SK-N-SH (cell line): Measurements from ENCODE around the gene ZBTB6. TPM values are rescaled to one million over a fixed set of nuclear protein-coding genes. Genes with fewer than 3 reads are reported as not detected.

ENCODE experiments used
- CTCF ChIA-PET: fragments of 300-600, 350-600 bp; formaldehyde crosslinking; extraction: SDS; loops from one replicate; lab custom pipeline; 2021; lab: Yijun Ruan, JAX
- POLR2A ChIA-PET: fragments of 350-600 bp; sonication (Branson Sonifier 250); formaldehyde crosslinking; extraction: SDS; loops from one replicate; lab custom pipeline; 2020; ENCODE audit warnings: antibody characterized with exemption, inconsistent platforms; lab: Yijun Ruan, JAX
- DNase-seq: peaks from one replicate; pipeline ENCODE4 v3.0.0; 2012
- H2AFZ ChIP-seq: fragments of 200-600 bp; sonication (generic); 2 replicates; pipeline ENCODE4 v1.8.1; 2016; ENCODE audit warnings: antibody characterized with exemption, mild to moderate bottlenecking, low read depth
- H3F3A ChIP-seq: fragments of 200-600 bp; sonication (generic); replicated peaks from 2 replicates; pipeline ENCODE3; 2016; ENCODE audit warnings: antibody characterized with exemption, mild to moderate bottlenecking; ENCODE audit not compliant: insufficient read depth
- H3K27ac ChIP-seq, 2 experiments: fragments of 200-500 bp in 1 of 2; fragments of 200-600 bp in 1 of 2; sonication (Bioruptor generic) in 1 of 2; sonication (generic), shearing (Covaris generic) in 1 of 2; 2 replicates each; pipeline versions ENCODE4 v1.5.1 to v1.6.1; 2014 to 2016; ENCODE audit warnings: low read depth in 2 of 2, inconsistent platforms in 1 of 2, low read length in 1 of 2, mild to moderate bottlenecking in 1 of 2, mixed read lengths in 1 of 2
- H3K27me3 ChIP-seq: fragments of 200-600 bp; sonication (generic), shearing (Covaris generic); 2 replicates; pipeline ENCODE4 v1.6.1; 2016; ENCODE audit warnings: mixed run types; ENCODE audit not compliant: insufficient read depth
- H3K36me3 ChIP-seq, 2 experiments: fragments of 200-500 bp in 1 of 2; fragments of 200-600 bp in 1 of 2; sonication (Bioruptor generic) in 1 of 2; sonication (generic) in 1 of 2; replicated peaks in 1 of 2; 2 replicates each; pipeline versions ENCODE3 to v1.5.1; 2014 to 2016; ENCODE audit warnings: low read length in 1 of 2, mild to moderate bottlenecking in 1 of 2; ENCODE audit not compliant: insufficient read depth in 2 of 2, control insufficient read depth in 1 of 2
- H3K4me1 ChIP-seq, 2 experiments: fragments of 200-500 bp in 1 of 2; fragments of 200-600 bp in 1 of 2; sonication (Bioruptor generic) in 1 of 2; sonication (generic), shearing (Covaris generic) in 1 of 2; 2 replicates each; pipeline versions ENCODE4 v1.5.1 to v1.6.1; 2014 to 2016; ENCODE audit warnings: low read depth in 1 of 2, low read length in 1 of 2, mixed run types in 1 of 2; ENCODE audit not compliant: insufficient read depth in 2 of 2, control insufficient read depth in 1 of 2
- H3K4me2 ChIP-seq: fragments of 200-600 bp; sonication (generic), shearing (Covaris generic); 2 replicates; pipeline ENCODE4 v1.6.1; 2017; ENCODE audit warnings: mixed run types
- H3K4me3 ChIP-seq, 2 experiments: fragments of 200-500 bp in 1 of 2; fragments of 200-600 bp in 1 of 2; sonication (Bioruptor generic) in 1 of 2; sonication (generic), shearing (Covaris generic) in 1 of 2; 2 replicates each; pipeline versions ENCODE4 v1.5.1 to v1.8.1; 2014 to 2016; ENCODE audit warnings: low read depth in 2 of 2, inconsistent platforms in 1 of 2, low read length in 1 of 2, mild to moderate bottlenecking in 1 of 2, mixed read lengths in 1 of 2, moderate library complexity in 1 of 2
- H3K79me2 ChIP-seq: fragments of 200-600 bp; sonication (generic); 2 replicates; pipeline ENCODE4 v1.8.1; 2017; ENCODE audit warnings: mild to moderate bottlenecking; ENCODE audit not compliant: insufficient read depth
- H3K9ac ChIP-seq: fragments of 200-600 bp; sonication (generic); 2 replicates; pipeline ENCODE4 v1.6.1; 2017; ENCODE audit warnings: mixed run types
- H3K9me2 ChIP-seq: fragments of 200-600 bp; sonication (generic); 2 replicates; pipeline ENCODE4 v1.6.1; 2017; ENCODE audit warnings: mixed run types
- H3K9me3 ChIP-seq: fragments of 200-600 bp; sonication (generic); 2 replicates; pipeline ENCODE4 v1.6.1; 2017; ENCODE audit warnings: mixed run types, mild to moderate bottlenecking, moderate library complexity
- H4K20me1 ChIP-seq: fragments of 200-600 bp; sonication (generic); 2 replicates; pipeline ENCODE4 v1.6.1; 2017; ENCODE audit warnings: mild to moderate bottlenecking, mixed run types; ENCODE audit not compliant: insufficient read depth
- FOSL2 ChIP-seq: IDR thresholded peaks from 2 replicates; pipeline ENCODE4 v1.4.0; 2012; ENCODE audit warnings: low read depth, mild to moderate bottlenecking, moderate library complexity, borderline replicate concordance
- FOXJ3 ChIP-seq: sonication (generic); formaldehyde crosslinking; IDR thresholded peaks from 2 replicates; pipeline ENCODE4 v1.5.1; 2020; ENCODE audit warnings: mild to moderate bottlenecking, missing genetic modification reagents
- NRF1 ChIP-seq: IDR thresholded peaks from 2 replicates; pipeline ENCODE4 v1.6.1; 2012; ENCODE audit warnings: low read depth, mild to moderate bottlenecking, low read length
- POLR2AphosphoS5 ChIP-seq: IDR thresholded peaks from 2 replicates; pipeline ENCODE4 v1.6.1; 2012; ENCODE audit warnings: low read depth, low read length
- SIN3A ChIP-seq: IDR thresholded peaks from 2 replicates; pipeline ENCODE4 v1.6.1; 2012; ENCODE audit warnings: low read depth, mild to moderate bottlenecking, low read length, moderate library complexity, borderline replicate concordance
- TAF1 ChIP-seq: IDR thresholded peaks from 2 replicates; pipeline ENCODE4 v1.6.1; 2012; ENCODE audit warnings: low read depth, mild to moderate bottlenecking, low read length, moderate library complexity, borderline replicate concordance
- WGBS: methylation state at CpG from one replicate; pipeline ENCODE4 v1.1.6; 2017; ENCODE audit warnings: low lambda C conversion rate; 5-methylcytosine and 5-hydroxymethylcytosine counted together
- polyA plus RNA-seq, 3 experiments: library from polyadenylated mRNA; depleted of rRNA; stranded (reverse); fragments of >200 nt; gene quantifications; 2 replicates each; pipeline ENCODE4 v1.2.3, GENCODE V29; 2012
- TF ChIP-seq, protein P1 (sequence below): IDR thresholded peaks from 2 replicates; pipeline ENCODE4 v1.4.0; 2012; ENCODE audit warnings: low read depth, borderline replicate concordance
- TF ChIP-seq, protein P2 (sequence below): fragments of 200-600 bp; sonication (generic); IDR thresholded peaks from 2 replicates; pipeline ENCODE4 v1.6.1; 2017; ENCODE audit warnings: antibody characterized with exemption, mild to moderate bottlenecking, moderate library complexity
- TF ChIP-seq, protein P3 (sequence below): fragments of 150-350 bp; IDR thresholded peaks from 2 replicates; pipeline ENCODE4 v1.6.1; 2016; ENCODE audit warnings: mild to moderate bottlenecking, low read depth, low read length

Gene ZBTB6
- polyA plus RNA-seq, 1 of the 3 experiments (the other 2 are of a cell fraction) = 2.2 TPM

DNA sequence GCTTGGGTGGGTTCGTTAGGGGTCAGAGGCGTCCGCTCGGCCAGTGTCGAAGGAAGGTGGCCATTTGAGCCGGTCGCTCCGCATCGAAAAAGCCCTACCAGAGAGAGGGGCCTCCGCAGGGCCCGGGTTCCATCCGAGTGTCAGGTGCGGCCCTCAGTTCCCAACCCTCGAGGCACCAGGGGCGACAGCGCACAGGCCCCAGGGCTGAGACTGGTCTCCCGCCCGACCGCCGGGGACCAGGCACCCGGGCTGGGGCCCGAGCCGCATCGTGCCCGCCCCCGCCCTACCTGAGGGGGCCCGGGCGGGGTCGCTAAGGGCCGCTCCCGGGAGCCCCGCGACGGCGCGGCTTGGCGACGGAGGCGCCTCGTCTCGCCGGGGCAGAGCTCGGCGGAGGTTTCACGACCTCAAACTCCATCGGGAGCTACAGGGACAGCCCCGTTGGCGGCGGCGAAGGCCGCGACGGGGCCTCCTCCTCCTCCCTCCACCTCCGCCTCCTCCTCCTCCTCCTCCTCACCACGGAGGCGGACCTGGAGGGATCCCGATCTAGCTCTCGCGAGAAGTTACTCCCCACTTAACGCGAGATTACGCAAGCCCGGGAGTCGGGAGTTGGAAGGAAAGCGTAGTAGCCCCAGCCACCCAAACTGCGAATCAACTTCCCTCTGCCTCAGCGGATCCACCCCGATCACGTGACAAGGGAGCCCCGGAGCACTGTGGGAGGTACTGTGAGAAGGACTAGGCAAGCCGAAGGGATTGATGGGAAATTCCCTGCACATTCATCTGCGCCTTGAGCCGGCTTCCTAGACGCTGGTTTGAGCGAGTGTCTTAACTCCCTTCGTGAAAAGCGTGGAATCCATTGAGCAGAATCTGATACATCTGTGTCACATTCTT lies 8.1 kb downstream of the ZBTB6 start, which contains the start of gene RC3H2 (continued):
- TF ChIP-seq, protein P1, sequence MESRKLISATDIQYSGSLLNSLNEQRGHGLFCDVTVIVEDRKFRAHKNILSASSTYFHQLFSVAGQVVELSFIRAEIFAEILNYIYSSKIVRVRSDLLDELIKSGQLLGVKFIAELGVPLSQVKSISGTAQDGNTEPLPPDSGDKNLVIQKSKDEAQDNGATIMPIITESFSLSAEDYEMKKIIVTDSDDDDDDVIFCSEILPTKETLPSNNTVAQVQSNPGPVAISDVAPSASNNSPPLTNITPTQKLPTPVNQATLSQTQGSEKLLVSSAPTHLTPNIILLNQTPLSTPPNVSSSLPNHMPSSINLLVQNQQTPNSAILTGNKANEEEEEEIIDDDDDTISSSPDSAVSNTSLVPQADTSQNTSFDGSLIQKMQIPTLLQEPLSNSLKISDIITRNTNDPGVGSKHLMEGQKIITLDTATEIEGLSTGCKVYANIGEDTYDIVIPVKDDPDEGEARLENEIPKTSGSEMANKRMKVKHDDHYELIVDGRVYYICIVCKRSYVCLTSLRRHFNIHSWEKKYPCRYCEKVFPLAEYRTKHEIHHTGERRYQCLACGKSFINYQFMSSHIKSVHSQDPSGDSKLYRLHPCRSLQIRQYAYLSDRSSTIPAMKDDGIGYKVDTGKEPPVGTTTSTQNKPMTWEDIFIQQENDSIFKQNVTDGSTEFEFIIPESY = peak; percentile 99

DNA sequence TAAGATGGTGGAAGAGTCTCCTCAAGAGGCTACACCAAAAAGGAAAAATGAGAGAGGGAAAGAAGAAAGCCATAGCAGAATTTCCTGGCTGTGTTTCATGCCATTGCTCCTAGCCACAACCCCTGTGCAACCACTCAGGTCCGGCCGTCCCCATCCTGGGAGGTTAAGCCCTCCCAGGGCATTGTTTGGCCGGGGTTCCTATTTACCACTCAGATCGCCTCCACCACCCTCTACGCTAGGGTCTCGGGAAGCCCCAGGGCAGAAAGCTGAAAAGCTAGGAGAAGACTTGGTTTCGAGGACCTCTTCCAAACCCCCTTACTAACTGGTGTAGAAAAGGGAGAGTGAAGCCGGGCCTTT lies 8.7 kb downstream of the ZBTB6 start:
- peak overlapping the region; percentile 97 for H3K9ac ChIP-seq
- TF ChIP-seq TAF1 (peak; percentile 45; the same call in 1 of the 2 replicates), FOSL2 (no peak), POLR2AphosphoS5 (peak; percentile 32; the same call in 1 of the 2 replicates), SIN3A (0 out of 2 replicates have a peak, but pooled peaks have one; percentile 48), NRF1 (no peak), FOXJ3 (no peak)
- TF ChIP-seq, protein P2, sequence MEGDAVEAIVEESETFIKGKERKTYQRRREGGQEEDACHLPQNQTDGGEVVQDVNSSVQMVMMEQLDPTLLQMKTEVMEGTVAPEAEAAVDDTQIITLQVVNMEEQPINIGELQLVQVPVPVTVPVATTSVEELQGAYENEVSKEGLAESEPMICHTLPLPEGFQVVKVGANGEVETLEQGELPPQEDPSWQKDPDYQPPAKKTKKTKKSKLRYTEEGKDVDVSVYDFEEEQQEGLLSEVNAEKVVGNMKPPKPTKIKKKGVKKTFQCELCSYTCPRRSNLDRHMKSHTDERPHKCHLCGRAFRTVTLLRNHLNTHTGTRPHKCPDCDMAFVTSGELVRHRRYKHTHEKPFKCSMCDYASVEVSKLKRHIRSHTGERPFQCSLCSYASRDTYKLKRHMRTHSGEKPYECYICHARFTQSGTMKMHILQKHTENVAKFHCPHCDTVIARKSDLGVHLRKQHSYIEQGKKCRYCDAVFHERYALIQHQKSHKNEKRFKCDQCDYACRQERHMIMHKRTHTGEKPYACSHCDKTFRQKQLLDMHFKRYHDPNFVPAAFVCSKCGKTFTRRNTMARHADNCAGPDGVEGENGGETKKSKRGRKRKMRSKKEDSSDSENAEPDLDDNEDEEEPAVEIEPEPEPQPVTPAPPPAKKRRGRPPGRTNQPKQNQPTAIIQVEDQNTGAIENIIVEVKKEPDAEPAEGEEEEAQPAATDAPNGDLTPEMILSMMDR = no peak
- TF ChIP-seq, protein P3, sequence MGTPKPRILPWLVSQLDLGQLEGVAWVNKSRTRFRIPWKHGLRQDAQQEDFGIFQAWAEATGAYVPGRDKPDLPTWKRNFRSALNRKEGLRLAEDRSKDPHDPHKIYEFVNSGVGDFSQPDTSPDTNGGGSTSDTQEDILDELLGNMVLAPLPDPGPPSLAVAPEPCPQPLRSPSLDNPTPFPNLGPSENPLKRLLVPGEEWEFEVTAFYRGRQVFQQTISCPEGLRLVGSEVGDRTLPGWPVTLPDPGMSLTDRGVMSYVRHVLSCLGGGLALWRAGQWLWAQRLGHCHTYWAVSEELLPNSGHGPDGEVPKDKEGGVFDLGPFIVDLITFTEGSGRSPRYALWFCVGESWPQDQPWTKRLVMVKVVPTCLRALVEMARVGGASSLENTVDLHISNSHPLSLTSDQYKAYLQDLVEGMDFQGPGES = no peak
- TF ChIP-seq, all 33 proteins: peak for 3
- POLR2A ChIA-PET = no interaction called here
- Histone ChIP-seq H3K9me2 (no peaks in the 10 kb centered on the region), H3K36me3 (peaks cover 16 to 20% of the 10 kb centered on the region in 2 experiments), H3K79me2 (peaks cover 66% of the 10 kb centered on the region), H3F3A (peaks cover 22% of the 10 kb centered on the region), H3K4me2 (peak overlapping the region; percentile 81), H3K4me1 (peaks cover 2 to 9% of the 10 kb centered on the region in 2 experiments; a peak in 2 of 4 replicates), H3K9me3 (no peaks in the 10 kb centered on the region), H3K27ac (peak overlapping the region; percentile 90), H4K20me1 (peaks cover 7% of the 10 kb centered on the region), H2AFZ (peak overlapping the region; percentile 47; the same call in 1 of the 2 replicates), H3K4me3 (peak overlapping the region; percentile 90 to 95), H3K27me3 (no peaks in the 10 kb centered on the region)
- DNase-seq = peak; percentile 63
- CTCF ChIA-PET = interaction anchor here (1.3 to 1.5 kb wide), 2 partner anchors 87 to 805 kb away, joined by 3 to 5 read pairs; no protein-coding TSS in a partner anchor
- 1% methylated on average over 8 of the region's 8 CpGs for WGBS
